Fibroblast of skin of left quadriceps (primary cell): Measurements from ENCODE around the gene TTC7B.

Experiments
- DNase-seq, 2 experiments: peaks; one replicate each; pipeline ENCODE4 v3.0.0-alpha.2; 2013; ENCODE audit warnings: low read depth in 2 of 2

The TTC7B gene

DNA sequence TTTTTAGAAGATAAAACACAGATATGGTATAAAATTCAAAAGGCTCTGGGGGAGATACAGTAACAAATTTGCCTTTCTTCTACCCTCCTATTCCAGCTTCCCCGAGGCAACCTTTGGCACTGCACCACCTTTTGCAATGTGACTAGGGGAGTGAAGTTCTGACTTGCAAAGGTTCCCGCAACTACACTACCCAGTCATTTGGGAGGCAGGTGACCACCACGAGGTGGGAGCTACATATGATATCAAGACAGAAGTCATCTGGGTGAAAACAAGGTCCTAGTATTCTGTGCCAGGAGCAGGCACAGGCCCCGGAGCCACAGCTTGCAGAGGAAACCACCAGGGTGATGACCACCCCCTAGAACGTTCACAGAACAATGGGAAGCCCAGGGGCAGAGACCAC is 141.5 kb downstream of the TTC7B start:
- no peak for DNase-seq

DNA sequence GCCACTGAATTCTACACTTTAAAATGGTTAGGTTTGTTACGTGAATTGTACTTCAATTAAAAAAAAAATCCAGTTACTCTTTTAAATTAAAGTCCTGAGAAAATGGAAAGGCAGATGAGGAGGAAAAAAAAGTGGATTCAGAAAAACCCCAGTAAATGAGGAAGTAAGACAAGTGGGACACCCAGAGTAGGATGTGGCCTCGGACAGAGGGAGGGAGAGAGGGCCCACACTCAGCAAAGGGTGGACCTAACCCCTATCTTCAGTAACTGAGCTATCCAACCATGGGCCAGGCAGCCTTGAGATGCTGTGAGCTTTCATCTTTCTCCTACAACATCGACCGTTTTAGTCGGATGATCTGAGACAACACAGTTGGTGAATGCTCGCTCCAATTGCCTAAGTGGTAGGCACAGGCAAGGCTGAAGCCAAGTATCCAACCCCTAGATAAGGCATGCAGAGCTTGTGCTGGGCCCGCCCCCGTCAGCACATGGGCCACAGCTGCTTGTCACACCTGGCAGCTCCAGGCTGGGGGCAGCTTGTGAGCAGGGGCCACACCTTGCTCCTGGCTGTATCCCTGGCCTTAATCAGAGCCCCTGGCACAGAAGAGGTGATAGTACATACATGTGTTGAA is 142.1 kb downstream of the TTC7B start:
- no peak for DNase-seq

DNA sequence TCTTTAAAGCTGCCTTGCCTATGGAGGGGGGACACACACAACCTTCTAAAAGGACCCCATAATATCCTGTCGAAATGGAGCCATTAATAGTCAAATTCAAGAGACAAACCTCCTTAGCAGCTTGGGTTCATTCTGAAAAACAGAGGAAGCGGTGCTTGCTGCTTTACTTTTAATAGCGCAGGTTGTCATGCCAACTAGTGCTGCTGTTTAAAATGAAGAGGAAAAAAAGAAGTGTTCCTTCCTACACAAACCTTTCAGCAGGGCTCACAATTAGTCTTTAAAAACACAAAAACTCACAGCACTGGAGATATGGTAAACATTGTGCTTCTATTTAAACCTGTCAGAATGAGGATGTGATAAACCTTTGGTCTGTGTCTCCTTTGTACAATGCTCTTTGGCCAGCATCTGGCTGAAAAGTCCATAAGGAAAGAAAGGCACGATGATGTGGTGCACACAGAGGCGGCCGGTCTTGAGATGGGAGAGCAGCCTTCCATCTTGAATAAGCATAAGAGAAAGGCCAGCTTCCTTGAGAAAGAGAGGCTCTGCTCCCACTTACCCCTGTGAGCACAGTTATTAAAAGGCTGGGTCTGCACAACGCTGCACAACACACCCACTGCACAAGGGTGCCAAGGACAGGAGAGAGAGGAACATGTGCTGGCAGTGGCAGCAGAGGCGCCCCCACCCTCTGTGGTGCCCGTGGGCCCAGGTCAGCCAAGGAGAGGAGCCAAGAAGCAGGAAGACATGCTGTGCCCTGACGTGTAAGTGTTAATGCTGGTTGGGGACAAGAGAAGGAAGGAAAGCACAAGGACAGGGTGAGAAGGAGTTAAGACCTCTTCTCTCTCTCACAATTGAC is 144.6 kb downstream of the TTC7B start:
- no peak for DNase-seq

DNA sequence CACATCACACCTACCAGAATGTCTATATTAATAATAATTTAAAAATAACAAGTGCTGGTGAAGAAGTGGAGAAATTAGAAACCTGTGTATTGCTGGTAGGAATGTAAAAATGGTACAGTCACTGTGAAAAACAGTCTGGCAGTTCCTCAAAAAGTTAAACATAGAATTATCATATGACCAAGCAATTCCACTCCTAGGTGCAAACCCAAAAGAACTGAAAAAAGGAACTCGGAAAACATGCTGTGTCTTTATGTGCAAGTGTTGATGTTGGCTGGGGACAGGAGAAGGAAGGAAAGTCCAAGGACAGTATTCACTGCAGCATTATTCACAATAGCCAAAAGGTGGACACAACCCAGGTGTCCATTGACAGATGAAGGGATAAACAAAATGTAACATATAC is 146.5 kb downstream of the TTC7B start:
- no peak for DNase-seq

DNA sequence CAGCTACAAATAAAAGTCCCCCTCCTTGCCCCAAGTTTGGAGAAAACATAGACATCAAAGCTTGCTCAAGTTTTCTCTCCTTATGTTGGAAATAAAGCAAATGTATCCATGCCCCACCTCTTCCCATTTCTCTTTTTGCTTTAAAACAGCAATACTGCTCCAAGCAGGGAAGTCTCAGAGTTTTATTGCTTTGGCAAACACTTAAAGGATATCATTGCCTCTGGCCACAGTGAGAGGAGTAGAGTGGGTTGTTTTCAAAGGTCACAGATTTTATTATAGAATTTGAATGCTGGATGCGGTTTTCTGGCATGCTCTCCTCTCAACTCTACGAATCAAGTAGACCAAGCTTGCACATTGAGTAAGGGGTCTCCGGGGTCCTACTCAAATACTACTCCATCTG is 149.7 kb downstream of the TTC7B start:
- DNase-seq = no peak

DNA sequence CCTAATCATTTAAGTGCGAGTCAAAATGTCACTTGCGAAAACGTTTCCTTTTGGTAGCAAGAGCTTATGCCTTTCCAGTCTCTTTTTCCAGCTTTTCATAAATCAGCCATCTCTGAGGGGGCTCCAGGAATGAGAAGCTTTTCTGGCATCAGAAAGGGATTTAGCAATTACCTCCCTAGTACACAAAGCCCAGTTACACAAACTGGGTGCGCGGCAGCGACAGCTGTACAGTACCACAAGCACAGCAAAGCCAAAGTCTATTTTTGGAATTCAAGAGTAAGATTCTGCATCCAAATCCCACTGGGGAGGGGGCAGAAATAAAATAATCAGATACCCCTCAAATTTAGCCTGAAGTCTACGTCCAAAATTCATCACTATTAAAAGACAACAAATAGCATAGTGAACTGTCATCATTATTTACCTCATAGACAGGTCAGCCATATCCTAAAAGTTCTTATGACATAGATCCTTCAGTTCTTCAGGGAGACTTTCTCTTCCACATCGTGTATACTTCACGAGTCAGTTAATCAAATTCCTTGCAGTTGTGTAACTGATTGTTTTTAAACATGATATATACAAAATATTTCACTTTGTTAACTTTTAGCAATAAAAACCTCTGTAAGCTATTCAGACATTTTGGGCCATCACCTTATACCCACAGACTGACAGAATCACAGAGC is 150.8 kb downstream of the TTC7B start:
- no peak for DNase-seq

DNA sequence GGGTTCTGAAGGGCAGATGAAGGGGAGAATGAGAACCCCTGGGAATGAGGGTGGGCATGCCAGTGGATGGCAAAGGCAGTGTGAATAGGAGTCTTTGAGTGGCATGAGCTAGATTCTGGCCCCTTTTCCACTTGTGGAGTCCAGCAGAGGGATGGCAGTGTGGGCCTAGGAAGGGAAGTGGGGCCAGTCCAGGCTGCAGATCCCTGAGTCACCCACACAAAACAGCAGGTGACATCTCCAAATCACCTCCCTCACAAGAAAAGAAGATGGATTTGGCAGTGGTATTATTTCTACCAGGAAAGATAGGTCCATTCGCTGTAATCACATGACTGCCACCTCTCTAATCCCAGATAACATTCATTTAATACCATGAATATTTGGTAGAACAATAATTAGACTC is 151.3 kb downstream of the TTC7B start:
- DNase-seq = no peak

DNA sequence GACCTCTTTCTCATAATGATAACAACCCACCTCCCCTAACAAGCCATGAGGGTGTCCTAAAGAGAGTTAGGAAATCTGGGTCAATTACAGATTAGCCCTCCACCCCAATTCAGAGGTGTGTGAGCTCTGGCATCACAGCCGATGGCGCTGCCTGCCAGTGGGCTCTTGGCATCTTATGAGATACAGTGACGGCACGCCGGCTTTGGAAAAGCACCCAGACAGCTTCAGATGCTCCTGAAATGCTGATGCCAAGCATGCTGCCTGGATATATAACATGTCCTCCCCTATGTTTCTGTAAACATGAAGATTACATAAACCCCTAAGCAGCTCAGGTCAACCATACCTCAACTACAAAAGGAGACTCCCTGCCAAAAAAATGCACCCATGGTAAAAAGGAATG is 152.6 kb downstream of the TTC7B start:
- DNase-seq = no peak

DNA sequence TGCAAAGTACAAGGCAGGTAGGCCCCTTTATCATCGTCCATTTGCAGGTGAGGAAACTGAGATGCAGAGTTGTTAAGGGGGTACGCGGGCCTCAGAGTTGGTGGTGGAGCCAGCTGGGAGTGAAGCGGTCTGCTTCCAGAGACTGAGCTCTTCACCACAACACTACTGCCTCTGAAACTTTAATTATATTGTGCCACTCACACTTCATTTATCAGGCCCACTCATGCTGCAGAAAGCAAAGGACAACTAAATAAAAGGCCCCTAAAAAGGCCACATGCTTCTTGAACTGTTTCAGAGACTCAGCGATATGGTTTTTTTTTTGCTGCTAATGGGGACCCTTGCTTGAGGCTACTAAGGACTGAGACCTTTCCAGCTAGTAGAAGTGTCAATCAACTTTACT is 153.1 kb downstream of the TTC7B start:
- DNase-seq = no peak

DNA sequence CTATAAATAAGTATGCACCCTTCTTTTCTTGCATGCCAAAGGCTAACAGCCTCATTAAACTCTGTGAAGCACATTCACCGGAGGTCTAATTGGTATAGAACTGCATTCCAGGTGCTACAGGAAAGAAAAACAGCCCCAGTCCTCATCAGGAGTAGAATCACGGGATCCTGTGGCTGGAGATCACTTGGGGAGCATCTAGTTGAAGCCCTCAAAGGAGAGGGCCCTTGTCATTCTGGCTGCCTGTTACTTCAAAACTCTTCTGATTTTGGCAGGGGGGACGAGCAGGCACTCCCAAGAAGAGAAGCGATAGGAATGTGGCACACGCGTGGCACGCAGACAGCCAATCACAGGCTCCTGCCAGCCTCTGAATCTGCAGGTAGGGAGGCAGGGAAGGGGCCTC is 154.4 kb downstream of the TTC7B start:
- DNase-seq = no peak

DNA sequence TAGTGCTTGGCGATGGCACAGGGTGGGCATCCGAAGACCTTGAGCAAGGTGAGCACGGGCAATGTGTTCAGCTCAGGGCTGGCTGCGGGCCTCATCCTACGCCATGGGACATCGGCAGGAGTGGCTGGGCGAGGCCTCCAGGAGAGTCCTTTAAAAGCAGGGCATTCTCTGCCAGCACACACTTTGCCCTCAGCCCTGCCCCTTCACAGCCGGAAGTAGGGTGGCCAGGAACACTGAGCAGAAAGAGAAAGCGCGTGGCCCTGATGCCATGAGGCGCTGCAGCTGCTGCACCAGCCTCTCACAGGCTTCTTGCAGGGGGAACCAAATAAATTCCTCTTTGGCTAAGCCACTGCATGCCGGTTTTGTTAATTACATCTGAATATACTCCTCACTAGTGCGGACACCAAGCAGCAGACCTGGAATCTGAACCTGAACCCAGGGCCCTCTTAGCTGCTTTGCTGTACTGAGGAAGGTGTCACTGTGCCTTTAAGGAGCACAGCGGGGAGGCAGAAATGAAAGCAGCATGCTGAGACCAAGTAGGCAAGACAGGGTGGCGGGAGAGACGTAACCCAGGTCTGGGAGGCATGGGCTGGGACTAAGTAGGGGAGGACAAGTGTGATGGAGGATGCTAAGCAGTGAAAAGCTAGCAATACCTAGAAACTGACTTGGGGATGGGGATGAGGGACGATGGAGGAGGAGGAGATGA is 155.2 kb downstream of the TTC7B start:
- DNase-seq = no peak

DNA sequence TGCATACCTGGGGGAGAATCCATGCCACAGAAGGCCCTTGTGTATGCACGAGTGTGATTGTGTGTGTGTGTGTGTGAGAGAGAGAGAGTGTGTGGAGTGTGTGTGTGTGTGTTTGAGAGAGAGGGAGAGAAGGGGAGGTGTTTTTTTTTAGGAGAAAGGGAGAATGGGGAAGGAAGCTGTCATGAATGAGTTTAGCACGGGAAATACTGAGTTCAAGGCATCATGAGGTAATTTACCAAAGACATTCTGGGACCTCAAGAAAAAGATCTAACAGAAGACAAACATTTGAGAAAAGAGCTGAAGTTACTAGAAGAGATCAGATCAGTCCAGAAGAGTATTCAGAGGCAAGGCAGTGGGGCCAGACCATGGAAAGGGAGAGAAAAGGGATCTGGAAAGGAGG is 157.1 kb downstream of the TTC7B start:
- no peak for DNase-seq

DNA sequence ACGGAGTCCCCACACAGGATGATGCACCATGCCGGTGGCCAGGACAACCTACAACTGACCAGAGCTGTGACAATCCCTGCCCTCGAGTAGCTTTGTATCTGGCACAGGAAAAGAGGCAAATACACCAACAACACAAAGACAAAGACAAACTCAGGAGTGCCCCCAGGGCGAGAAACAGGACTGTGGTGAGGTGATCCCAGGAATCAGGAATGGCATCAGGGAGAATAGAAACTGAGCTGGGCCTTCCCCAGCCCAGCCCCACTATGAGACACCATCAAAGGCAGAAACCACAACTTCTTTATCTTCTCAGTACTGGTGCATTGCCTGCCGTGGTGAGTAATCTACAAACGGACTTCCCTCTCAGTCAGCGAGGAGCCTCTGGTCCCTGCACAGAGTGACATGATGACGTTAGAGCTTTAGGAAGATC is 157.7 kb downstream of the TTC7B start:
- DNase-seq = no peak

DNA sequence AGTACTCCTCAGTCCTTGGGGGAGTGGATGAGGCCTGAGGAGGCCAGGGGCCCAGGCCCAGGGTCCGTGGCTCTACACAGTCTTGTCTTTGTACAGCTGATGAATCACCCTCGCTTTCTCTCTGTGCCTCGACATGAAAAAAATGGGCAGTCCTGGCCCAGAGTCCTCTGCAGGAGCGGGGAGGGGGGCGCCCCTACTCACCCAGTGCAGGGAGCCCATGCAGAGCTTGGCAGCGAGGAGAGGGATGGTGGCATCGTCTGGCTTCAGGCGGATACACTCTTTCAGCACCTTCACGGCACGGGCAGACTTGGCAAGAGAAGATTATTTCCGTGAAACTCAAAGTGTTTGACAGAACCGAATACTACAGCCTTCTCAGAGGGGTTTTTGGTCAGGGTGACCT is 159.3 kb downstream of the TTC7B start:
- no peak for DNase-seq

DNA sequence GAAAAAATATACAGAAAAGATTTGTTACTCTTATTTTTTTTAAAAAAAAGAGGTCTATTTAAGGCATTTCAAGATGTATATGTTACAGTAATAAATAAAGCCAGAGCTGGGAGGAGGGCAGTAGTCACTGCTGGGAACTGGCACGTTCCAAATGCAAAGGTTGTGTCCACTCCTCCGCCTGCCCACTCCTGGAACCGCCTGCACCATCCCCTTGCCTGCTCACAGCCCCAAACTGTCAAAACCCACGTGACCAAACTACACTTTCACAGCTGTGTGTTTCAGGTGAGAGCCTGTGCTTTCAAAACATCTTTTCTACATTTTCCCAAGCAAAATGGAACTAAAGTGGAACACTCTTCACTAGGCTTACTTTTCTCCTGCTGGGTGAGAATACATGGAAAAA is 160.4 kb downstream of the TTC7B start:
- no peak for DNase-seq

DNA sequence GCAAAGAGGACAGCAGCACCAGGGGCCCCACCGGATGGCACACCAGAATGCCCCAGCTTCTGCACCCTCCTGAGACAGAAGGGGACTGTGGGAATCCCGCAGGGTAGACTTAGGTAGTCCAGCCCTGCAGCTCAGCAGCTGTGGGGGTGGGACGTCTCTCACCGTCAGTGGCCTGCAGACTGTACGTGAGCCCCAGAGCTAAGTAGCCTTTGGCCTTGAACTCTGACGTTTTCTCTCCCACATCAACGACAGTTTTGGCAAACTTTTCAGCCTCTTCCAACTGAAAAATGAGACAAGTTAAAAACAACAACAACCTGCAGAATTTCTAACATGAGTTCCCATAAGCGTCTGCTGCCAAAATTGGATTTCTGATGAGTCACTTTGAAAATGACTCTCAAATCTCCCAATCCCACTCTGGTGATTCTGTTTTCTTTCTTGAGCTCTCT is 161.4 kb downstream of the TTC7B start:
- no peak for DNase-seq

DNA sequence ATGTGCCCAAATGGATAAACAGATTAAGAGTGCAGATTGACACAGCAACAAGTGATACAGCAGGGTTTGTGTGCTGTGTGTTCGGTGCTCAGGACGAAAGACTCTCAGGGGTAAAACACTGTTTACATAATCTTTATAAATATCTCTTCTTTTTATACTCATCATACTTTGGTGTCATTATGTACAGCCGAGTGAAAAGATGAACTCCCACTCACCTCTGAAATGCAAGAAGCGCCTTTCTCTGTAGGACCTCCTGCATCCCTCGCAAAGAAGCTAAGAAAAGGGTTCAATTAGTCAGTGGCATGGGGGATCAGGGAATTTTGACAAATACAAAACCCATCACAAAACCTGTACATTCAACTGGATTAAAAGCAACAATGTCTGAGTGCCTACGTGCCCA is 163.6 kb downstream of the TTC7B start:
- DNase-seq = no peak

DNA sequence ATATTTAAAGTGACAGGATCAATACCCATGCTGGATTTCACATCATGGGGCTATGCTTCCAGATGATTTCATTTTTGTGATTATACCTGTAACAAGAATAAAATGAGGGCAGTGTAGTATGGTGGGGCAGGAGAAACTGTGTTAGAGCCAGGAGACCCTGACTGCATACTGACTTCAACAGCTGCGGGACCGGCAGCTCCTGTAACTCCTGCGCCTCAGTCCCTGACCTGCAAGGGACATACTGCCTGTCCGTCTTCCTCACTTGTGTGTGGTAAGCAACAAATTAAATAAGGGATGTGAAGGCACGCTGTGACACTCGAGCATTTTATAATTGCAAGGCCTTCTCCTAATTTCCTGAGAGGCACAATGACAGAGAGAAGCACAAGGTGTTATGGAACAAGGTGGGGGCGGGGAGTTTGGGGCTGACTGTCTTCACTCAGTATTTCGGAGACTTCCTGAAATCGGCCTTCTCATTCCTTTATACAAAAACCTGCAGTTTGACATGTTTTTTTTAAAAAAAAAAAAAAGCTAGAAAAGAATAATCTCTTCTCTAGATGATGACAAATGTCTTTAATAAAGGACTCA is 164.2 kb downstream of the TTC7B start:
- DNase-seq = no peak

DNA sequence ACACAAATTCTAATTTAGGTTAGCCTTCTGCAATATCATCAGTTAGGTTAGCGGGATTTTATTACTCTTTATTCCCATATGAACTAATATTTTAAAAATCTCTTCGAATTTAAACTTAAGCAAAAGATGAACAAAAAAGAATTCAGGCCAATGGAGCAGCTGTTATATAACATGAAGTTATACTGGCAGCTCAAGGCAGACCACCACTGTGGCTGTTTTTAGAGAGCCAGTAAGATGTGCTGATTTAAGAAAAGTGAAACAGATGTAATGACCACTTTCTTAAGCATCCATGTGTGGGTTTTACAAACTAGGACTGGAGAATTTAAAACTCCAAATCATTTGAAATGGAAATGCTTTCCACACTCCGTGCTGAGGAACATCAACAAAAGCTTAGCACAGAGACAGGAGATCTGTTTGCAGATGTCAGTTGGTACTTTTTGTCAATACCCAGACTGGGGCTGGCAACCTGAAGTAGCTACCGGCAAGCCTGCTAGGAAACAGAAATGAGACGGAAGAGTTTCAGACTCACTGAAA is 164.9 kb downstream of the TTC7B start:
- no peak for DNase-seq

DNA sequence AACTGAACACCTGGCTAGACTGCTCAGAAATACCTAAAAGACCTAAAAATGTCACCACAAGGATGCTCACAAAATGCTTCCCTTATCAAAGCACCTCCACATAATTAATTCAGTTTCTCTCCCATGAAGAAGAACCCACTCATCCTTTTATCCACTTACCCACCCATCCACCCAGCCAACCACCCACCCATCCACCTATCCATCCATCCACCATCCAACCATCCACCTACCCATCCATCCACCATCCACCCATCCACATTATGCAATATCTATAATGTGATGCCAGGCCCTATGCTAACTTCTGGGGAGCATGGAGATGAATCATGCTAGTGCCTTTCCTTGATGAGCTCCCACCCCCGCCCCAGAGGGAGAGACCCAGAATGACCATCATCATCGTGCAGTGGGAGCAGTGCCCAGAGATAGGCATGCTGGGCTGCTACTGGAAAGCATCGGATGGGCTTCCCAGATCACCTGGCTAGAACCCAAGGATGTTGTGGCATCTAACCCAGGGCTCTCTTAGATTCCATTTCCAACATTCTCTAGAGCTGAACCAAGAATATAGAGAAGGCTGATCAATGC is 166.6 kb downstream of the TTC7B start:
- no peak for DNase-seq

DNA sequence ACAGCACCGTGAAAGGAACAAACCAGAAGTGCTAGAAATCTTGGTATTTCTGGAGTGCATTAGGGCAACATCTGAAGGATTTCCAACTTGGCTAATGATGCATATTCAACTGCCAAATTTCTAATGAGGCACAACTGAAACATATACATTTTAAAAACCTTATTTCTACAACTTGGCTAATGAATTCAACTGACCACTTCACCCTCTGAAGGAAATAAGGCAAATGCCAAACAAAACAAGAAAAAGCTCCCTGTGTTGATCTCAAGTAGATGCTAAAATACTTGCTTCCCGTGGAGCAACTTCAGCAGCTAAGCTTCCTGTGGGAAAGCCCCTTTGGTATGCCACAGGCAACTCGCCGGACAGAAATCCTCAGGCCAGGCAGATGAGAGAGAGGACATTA is 167.1 kb downstream of the TTC7B start:
- DNase-seq = no peak
